ENCODE results near the gene FOXO3B.
"Not testable (repeated sequence)": the region's sequence is repeated elsewhere in the genome, so short reads cannot be mapped to it uniquely, and the experiment has no call there.

The FOXO3B gene

DNA sequence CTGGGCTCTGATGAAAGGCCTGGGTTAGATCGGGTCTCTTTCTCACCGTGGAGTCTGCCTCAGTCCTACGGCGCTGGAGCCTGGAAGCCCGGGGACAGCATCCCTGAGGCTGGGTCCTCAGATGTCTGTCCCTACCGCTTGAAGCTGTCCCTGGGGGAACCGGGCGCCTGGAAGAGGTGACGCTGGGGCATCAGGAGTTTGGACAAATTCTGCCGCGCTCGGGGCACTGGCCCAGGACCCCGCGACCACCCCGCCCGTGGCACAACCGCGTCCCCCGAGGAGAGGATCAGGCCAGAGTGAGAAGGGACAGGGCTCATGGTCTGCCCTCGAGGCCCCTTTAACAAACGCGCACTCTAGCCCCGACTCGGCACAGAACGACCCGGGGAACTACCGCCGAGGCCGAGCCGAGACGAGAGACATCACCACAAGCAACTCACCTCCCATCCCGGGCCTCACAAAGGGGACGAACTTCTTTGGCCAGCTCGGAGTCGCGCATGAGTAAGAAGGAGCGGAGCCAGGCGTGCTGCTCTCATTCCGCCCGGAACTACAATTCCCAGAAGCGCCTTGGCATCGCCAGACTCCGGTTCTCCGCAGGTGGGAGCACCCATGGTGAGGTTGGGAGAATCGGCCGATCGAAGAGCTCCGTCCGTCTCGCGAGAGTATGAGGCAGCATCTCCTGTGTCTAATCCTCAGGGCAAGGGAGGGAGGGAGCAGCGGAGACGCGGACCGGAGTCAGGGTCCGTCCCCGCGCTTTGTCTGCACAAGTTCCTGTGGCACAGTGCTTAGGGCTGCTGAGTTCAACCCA lies at the start of gene FOXO3B:
Gene FOXO3B (minus strand): TSS at position 548 of the 805 bp plus-strand sequence. CDS start 663 bp downstream, outside the sequence.
- peak within 1 kb of the TSS; percentile 46 to 72; a peak in 3 of 4 replicates for H3K4me3 ChIP-seq (ENCODE audit: low read depth in 1 of 2, low read length in 2 of 2)
- H4K20me1 ChIP-seq (ENCODE audit: insufficient read depth, low read length), result not testable (repeated sequence)

DNA sequence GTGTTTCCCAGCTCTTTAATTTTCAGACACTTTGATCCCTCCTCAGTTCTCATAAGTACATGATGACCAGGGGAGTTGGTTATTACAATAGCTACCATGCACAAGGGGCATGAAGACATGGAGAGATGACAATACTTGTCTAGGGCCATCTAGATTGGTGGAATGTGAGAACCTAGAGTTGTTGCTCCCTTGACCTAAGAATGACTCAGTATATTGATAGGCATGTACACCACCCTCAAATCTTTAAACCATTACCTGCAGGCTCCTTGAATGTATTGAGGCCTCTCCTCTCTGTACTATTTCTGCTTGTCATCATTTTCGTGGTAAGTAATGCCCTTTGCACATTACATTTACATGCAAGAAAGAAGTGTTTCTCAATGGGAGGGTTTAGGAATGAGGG lies 41.4 kb upstream of the FOXO3B start:
- not testable (repeated sequence) for H3K27me3 ChIP-seq (ENCODE audit: insufficient read depth, low read length, poor library complexity); H3K27ac ChIP-seq (ENCODE audit: low read length); DNase-seq; H3K4me1 ChIP-seq (ENCODE audit: insufficient read depth, low read length); H3K9me3 ChIP-seq (ENCODE audit: insufficient read depth, low read length, severe bottlenecking); H3K4me2 ChIP-seq (ENCODE audit: insufficient read depth, low read length); H4K20me1 ChIP-seq (ENCODE audit: insufficient read depth, low read length); H3K9ac ChIP-seq (ENCODE audit: low read depth, low read length); H3K36me3 ChIP-seq (ENCODE audit: insufficient read depth, low read length); H3K79me2 ChIP-seq (ENCODE audit: insufficient read depth, low read length); ATAC-seq (ENCODE audit: insufficient read depth, low read depth); H3K4me3 ChIP-seq (ENCODE audit: low read depth in 1 of 2, low read length in 2 of 2); H2AFZ ChIP-seq (ENCODE audit: low read depth, low read length)

More for the DNA sequence above, at the start of gene FOXO3B:
- DNase-seq (peak; percentile 95), ATAC-seq (ENCODE audit: insufficient read depth, low read depth) (peak; percentile 98)
- H3K9me3 ChIP-seq (ENCODE audit: insufficient read depth, low read length, severe bottlenecking); H3K27me3 ChIP-seq (ENCODE audit: insufficient read depth, low read length, poor library complexity); H3K79me2 ChIP-seq (ENCODE audit: insufficient read depth, low read length): not testable (repeated sequence)
- peak within 1 kb of the TSS; percentile 79 for H3K9ac ChIP-seq (ENCODE audit: low read depth, low read length)
- H3K36me3 ChIP-seq (ENCODE audit: insufficient read depth, low read length), result peaks cover 22% of the 10 kb centered on the region
- H3K4me2 ChIP-seq (ENCODE audit: insufficient read depth, low read length), result peak within 1 kb of the TSS; percentile 60
- H2AFZ ChIP-seq (ENCODE audit: low read depth, low read length), result peak within 1 kb of the TSS; percentile 90
- peak within 1 kb of the TSS; percentile 86 for H3K27ac ChIP-seq (ENCODE audit: low read length)
- peaks cover 15% of the 10 kb centered on the region for H3K4me1 ChIP-seq (ENCODE audit: insufficient read depth, low read length)

DNA sequence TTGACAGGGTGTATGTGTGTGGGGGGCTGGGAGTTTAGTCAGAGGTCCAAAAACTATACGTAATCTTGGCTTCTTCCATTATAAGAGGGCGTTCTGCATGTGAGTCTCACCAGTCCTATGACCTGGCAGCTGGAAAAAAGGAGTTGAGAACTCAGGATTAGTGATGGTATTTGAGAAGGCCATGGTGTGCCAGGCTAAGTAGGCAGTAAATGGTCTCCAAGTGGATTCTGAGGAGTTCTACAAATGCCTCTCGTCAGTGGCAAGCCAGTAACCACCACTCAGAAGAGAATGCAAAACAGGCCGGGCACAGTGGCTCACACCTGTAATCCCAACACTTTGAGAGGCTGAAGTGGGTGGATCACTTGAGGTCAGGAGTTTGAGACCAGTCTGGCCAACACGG lies 40.5 kb upstream of the FOXO3B start:
- ATAC-seq (ENCODE audit: insufficient read depth, low read depth), result not testable (repeated sequence)

DNA sequence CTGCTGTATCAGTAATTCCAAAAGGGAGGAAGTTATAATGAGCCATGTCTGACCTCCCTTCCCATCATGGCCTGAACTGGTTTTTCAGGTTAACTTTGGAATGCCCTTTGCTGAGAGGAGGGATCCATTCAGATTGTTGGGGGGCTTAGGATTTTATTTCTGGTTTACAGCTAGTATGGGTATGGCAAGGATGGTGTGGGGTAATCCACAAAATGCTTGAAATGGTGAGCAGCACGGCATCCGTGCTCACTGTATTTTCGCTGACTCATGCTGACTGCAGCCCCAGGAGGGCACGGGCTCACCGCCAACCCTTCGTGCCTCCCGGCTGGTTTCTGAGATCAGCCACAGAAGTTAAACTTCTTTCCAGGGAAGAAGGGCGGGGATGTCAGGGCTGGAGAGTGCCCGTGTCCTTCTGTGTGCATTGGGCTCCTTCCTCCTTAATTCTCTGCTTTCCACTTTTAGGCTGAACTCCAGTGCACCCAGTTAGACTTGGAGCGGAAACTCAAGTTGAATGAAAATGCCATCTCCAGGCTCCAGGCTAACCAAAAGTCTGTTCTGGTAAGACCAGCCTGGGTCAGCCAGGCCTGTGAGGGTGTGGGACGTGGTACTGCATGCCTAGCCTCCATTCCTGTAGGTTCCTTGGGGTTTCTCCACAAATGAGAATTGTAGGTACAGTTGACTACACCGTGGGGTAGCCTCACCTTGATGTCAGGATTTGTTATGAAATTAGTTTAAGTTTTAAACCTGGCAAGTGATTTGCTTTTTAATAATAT lies 39.8 kb upstream of the FOXO3B start:
- H3K27ac ChIP-seq (ENCODE audit: low read length), result not testable (repeated sequence)

More for the DNA sequence above, 40.5 kb upstream of the FOXO3B start:
- H2AFZ ChIP-seq (ENCODE audit: low read depth, low read length); H3K9me3 ChIP-seq (ENCODE audit: insufficient read depth, low read length, severe bottlenecking); H3K4me3 ChIP-seq (ENCODE audit: low read depth in 1 of 2, low read length in 2 of 2); H3K27me3 ChIP-seq (ENCODE audit: insufficient read depth, low read length, poor library complexity); H3K36me3 ChIP-seq (ENCODE audit: insufficient read depth, low read length); H3K4me1 ChIP-seq (ENCODE audit: insufficient read depth, low read length); H4K20me1 ChIP-seq (ENCODE audit: insufficient read depth, low read length); DNase-seq; H3K9ac ChIP-seq (ENCODE audit: low read depth, low read length); H3K27ac ChIP-seq (ENCODE audit: low read length); H3K4me2 ChIP-seq (ENCODE audit: insufficient read depth, low read length); H3K79me2 ChIP-seq (ENCODE audit: insufficient read depth, low read length): not testable (repeated sequence)

DNA sequence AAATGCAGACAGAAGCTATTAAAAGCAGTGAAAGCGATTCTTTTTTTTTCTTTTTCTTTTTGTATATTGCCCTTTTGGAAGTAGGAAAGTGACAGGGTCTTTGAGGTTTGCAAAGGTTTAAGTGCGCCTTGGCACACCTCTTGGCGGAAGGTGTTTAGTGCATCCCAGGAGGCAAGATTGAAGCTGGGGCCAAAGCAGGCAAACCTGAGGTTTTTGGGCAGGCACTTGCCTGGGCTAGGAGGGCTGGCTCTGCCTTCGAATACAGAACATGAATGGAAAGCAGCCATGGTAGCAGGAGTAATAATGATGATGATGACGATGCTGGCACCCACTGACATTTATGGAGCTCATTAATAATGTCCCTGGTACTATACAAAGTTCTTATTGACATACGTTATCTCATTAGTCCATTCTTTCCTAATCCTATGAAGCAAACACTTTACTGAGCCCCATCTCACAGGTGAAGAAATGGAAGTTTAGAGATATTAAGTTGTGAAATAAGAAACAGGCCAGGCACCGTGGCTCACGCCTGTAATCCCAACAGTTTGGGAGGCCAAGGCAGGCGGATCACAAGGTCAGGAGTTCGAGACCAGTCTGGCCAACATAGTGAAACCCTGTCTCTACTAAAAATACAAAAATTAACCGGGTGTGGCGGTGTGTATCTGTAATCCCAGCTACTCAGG lies 37.5 kb upstream of the FOXO3B start:
- H2AFZ ChIP-seq (ENCODE audit: low read depth, low read length); H3K4me3 ChIP-seq (ENCODE audit: low read depth in 1 of 2, low read length in 2 of 2); H4K20me1 ChIP-seq (ENCODE audit: insufficient read depth, low read length); H3K4me2 ChIP-seq (ENCODE audit: insufficient read depth, low read length); H3K27me3 ChIP-seq (ENCODE audit: insufficient read depth, low read length, poor library complexity); ATAC-seq (ENCODE audit: insufficient read depth, low read depth); H3K27ac ChIP-seq (ENCODE audit: low read length); H3K9ac ChIP-seq (ENCODE audit: low read depth, low read length); H3K4me1 ChIP-seq (ENCODE audit: insufficient read depth, low read length); H3K9me3 ChIP-seq (ENCODE audit: insufficient read depth, low read length, severe bottlenecking); H3K79me2 ChIP-seq (ENCODE audit: insufficient read depth, low read length); DNase-seq; H3K36me3 ChIP-seq (ENCODE audit: insufficient read depth, low read length): not testable (repeated sequence)

More for the DNA sequence above, 39.8 kb upstream of the FOXO3B start:
- not testable (repeated sequence) for H3K4me1 ChIP-seq (ENCODE audit: insufficient read depth, low read length); DNase-seq; H3K79me2 ChIP-seq (ENCODE audit: insufficient read depth, low read length); H3K4me2 ChIP-seq (ENCODE audit: insufficient read depth, low read length); H3K9me3 ChIP-seq (ENCODE audit: insufficient read depth, low read length, severe bottlenecking); ATAC-seq (ENCODE audit: insufficient read depth, low read depth); H3K9ac ChIP-seq (ENCODE audit: low read depth, low read length); H3K4me3 ChIP-seq (ENCODE audit: low read depth in 1 of 2, low read length in 2 of 2); H2AFZ ChIP-seq (ENCODE audit: low read depth, low read length); H3K36me3 ChIP-seq (ENCODE audit: insufficient read depth, low read length); H4K20me1 ChIP-seq (ENCODE audit: insufficient read depth, low read length); H3K27me3 ChIP-seq (ENCODE audit: insufficient read depth, low read length, poor library complexity)

DNA sequence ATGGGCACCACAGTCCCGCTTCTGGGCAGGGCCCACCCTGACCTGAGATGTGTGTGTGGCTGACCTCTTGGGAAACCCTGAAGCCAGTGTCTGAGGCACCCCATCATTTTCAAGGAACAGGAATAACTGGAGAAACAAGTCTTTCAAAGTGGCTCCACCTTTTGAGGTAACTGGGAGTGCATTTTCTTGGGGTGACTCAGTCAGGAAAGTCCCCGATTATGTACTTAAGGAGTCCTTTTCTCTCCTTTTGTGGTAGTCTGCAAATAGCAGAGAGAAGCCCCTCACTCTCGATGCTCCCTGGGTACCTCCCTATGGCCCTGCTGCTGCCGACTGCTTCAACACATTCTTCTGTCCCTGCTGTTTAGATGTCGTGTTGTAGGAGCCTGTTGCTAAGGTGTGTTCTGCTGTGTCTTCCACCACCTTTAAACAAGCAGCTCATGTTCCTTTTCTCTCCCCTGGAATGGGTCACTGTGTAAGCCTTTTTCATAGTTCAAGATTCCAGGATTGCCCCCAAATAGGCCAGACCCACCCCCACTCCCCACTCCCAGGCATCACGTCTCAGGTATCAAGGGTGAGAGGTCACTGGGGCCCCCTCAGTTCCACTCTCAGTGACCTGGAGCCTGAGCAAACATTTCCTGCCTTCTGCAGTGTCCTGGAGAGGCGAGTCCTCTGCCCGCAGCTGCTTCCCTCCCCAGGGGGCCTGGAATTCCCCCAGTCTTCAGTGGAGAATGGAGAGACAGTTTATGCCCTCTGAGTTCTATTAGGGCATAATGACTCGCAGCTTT lies 36.7 kb upstream of the FOXO3B start:
- H3K27me3 ChIP-seq (ENCODE audit: insufficient read depth, low read length, poor library complexity); H3K4me3 ChIP-seq (ENCODE audit: low read depth in 1 of 2, low read length in 2 of 2); DNase-seq; H3K79me2 ChIP-seq (ENCODE audit: insufficient read depth, low read length); H3K9me3 ChIP-seq (ENCODE audit: insufficient read depth, low read length, severe bottlenecking); ATAC-seq (ENCODE audit: insufficient read depth, low read depth); H3K27ac ChIP-seq (ENCODE audit: low read length); H3K9ac ChIP-seq (ENCODE audit: low read depth, low read length); H2AFZ ChIP-seq (ENCODE audit: low read depth, low read length); H3K4me2 ChIP-seq (ENCODE audit: insufficient read depth, low read length); H3K4me1 ChIP-seq (ENCODE audit: insufficient read depth, low read length); H3K36me3 ChIP-seq (ENCODE audit: insufficient read depth, low read length); H4K20me1 ChIP-seq (ENCODE audit: insufficient read depth, low read length): not testable (repeated sequence)
